ENCODE results near the gene PPP1R10.
"Not testable (repeated sequence)": the region's sequence is repeated elsewhere in the genome, so short reads cannot be mapped to it uniquely, and the experiment has no call there.

The PPP1R10 gene

GRCh38 chr6:30616811-30617564, at the start of gene PPP1R10:
Gene PPP1R10, minus strand, starts transcription at chr6:30617243. Its CDS starts 7,299 bp downstream, at chr6:30609944.
- DNase-seq, result peak; percentile 96
- peak; percentile 85 for ATAC-seq

- peak; percentile 77 for DNase-seq
- ATAC-seq, result peak; percentile 90
These were observed 49.3 kb upstream of the PPP1R10 start for GRCh38 chr6:30666300-30666699.

GRCh38 chr6:30664994-30665767, 48.1 kb upstream of the PPP1R10 start:
- ATAC-seq, result no peak
- DNase-seq, result no peak

GRCh38 chr6:30657922-30658321, 40.9 kb upstream of the PPP1R10 start:
- not testable (repeated sequence) for DNase-seq, ATAC-seq

- DNase-seq (no peak), ATAC-seq (no peak)
These were observed 40.4 kb upstream of the PPP1R10 start for GRCh38 chr6:30657454-30657853.

- ATAC-seq, result no peak
- no peak for DNase-seq
These were observed 39.5 kb upstream of the PPP1R10 start for GRCh38 chr6:30656513-30656912.

- DNase-seq, result no peak
- ATAC-seq, result no peak
These were observed 38.7 kb upstream of the PPP1R10 start for GRCh38 chr6:30655743-30656094.

- no peak for ATAC-seq
- DNase-seq, result no peak
These were observed 38.0 kb upstream of the PPP1R10 start for GRCh38 chr6:30654798-30655742.

GRCh38 chr6:30651143-30651542, 34.1 kb upstream of the PPP1R10 start:
- no peak for DNase-seq
- ATAC-seq, result no peak

- peak; percentile 84 for DNase-seq
- peak; percentile 81 for ATAC-seq
These were observed 30.4 kb upstream of the PPP1R10 start for GRCh38 chr6:30647242-30648116.

GRCh38 chr6:30646450-30647241, 29.6 kb upstream of the PPP1R10 start, which contains the start of gene C6orf136:
Gene C6orf136, plus strand, starts transcription at chr6:30647133. Its CDS starts 99 bp downstream, at chr6:30647232.
- DNase-seq, result peak; percentile 94
- peak; percentile 79 for ATAC-seq

- ATAC-seq, result no peak
- no peak for DNase-seq
These were observed 28.9 kb upstream of the PPP1R10 start for GRCh38 chr6:30645989-30646388.

- ATAC-seq, result no peak
- DNase-seq, result no peak
These were observed 27.7 kb upstream of the PPP1R10 start for GRCh38 chr6:30644769-30645168.

- no peak for DNase-seq
- ATAC-seq, result no peak
These were observed 26.6 kb upstream of the PPP1R10 start for GRCh38 chr6:30643656-30644055.

GRCh38 chr6:30641048-30641447, 24.0 kb upstream of the PPP1R10 start:
- no peak for DNase-seq
- no peak for ATAC-seq

GRCh38 chr6:30640481-30640880, 23.4 kb upstream of the PPP1R10 start:
- ATAC-seq, result peak; percentile 58
- no peak for DNase-seq

- ATAC-seq, result no peak
- DNase-seq, result no peak
These were observed 18.8 kb upstream of the PPP1R10 start for GRCh38 chr6:30635834-30636233.

- DNase-seq (peak; percentile 91), ATAC-seq (peak; percentile 97)
These were observed 9.7 kb upstream of the PPP1R10 start, which contains the start of gene ATAT1 for GRCh38 chr6:30626484-30627366. Gene ATAT1, plus strand, starts transcription at chr6:30626874.

GRCh38 chr6:30625511-30625910, 8.5 kb upstream of the PPP1R10 start:
- ATAC-seq (no peak), DNase-seq (no peak)

Measured in stimulated activated naive CD8-positive, alpha-beta T cell treated with anti-CD3 and anti-CD28 coated beads, Interleukin-15, Interleukin-2, amounts not matched to agents 100 U/mL and 50 U/mL, for 24 hours (primary cell).